ENCODE data around the gene PLCG2.

DNA sequence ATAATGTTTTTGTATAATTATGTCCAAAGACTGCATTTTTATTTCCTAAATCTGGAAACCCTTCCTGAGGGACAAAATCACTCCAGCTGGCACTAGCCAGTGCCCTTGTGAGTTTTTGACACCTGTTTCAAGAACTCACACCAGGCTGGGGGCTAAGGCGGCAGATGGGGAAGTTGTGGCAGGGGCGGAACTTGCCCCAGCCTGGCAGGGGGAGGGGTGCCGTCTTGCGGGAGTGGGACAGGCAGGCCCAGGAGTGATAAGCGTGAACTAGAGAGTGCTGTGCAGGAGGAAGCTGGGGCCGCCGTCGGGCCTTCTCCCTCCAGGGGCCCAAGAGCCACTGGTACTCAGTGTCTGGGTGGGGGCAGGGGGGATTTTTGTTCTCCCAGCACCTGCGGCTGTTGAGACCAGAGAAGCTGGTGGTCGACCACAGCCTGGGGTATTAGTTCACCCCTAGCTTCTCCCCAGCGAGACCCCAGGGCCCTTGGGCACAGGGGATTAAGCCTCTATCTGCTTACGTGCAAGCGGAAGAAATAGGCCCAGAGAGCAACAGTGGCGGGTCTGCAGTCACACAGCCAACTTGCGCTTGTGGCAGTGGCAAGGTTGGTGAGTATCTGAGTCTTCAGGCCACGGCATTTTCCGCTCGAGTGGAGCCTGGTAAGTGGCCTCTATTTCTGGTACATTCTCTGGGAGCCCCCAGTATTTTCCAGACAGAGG lies 40.2 kb upstream of the PLCG2 start:
- TF ChIP-seq EZH2 (IDR thresholded peaks at IDR 0.05; ENCODE audit: insufficient read depth, poor library complexity, severe bottlenecking) (no peak), EZH2phosphoT487 (IDR thresholded peaks at IDR 0.05; ENCODE audit: insufficient read depth, low read depth) (no peak)

All from GM23248 (cell line).